Adipocyte (in vitro differentiated cells): ENCODE data around the gene CFAP410.
"Not testable (repeated sequence)": the region's sequence is repeated elsewhere in the genome, so short reads cannot be mapped to it uniquely, and the experiment has no call there.

Experiments used
- DNase-seq: peaks from one replicate; pipeline ENCODE4 v3.0.0-alpha.2; 2015; ENCODE audit warnings: low read depth
- H3K27me3 ChIP-seq: replicated peaks from 2 replicates; pipeline ENCODE4 v1.7.0; 2013; ENCODE audit warnings: mild to moderate bottlenecking, low read length, moderate library complexity; ENCODE audit not compliant: control insufficient read depth, insufficient read depth
- H3K36me3 ChIP-seq: 2 replicates; pipeline ENCODE4 v1.7.0; 2013; ENCODE audit warnings: low read length, mild to moderate bottlenecking, moderate library complexity; ENCODE audit not compliant: control insufficient read depth, insufficient read depth, severe bottlenecking
- H3K4me1 ChIP-seq: 2 replicates; pipeline ENCODE4 v1.7.0; 2013; ENCODE audit warnings: mild to moderate bottlenecking, low read length, moderate library complexity; ENCODE audit not compliant: control insufficient read depth, insufficient read depth
- H3K4me3 ChIP-seq: 2 replicates; pipeline ENCODE4 v1.7.0; 2013; ENCODE audit warnings: mild to moderate bottlenecking, low read length, moderate library complexity
- H3K9ac ChIP-seq: 2 replicates; pipeline ENCODE4 v1.7.0; 2013; ENCODE audit warnings: mild to moderate bottlenecking, low read length, moderate library complexity
- H3K9me3 ChIP-seq: 2 replicates; pipeline ENCODE4 v1.7.0; 2013; ENCODE audit warnings: mild to moderate bottlenecking, low read length, moderate library complexity; ENCODE audit not compliant: control insufficient read depth

Gene CFAP410

DNA sequence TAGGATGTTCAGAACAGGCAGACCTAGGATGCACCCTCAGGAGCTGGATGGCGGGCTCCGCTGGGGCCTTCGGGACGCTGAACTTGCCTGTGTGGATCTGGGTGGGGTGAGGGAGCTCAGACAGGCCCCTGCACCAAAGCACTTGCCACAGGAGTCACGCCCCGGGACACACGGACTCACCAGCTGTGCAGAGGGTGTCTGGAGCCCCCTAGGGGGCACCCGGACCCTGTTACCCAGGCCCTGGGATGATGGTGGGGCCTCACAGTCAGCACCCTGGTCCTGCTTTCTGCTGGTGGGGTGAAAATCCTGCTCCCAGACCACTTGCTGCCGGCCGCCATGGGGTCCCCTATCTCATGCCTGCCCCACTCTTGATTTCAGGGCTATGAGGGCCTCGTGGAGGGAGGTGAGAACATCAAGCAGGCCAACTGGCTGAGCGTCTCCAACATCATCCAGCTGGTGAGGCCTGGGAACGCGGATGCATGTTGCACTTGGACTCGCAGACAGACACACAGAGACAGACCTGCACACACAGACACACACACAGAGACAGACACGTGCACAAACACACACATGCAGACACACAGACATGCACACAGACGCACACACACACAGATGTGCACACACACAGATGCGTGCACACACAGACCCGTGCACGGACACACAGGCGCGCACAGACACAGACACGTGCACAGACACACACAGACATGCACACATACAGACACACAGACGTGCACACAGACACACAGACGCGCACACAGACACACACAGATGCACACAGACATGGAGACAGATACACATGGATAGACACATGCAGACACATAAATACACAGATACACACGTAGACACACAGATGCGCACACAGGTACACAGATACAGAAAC lies 28.3 kb downstream of the CFAP410 start:
- H3K4me3 ChIP-seq: no peak overlapping the region
- no peak for DNase-seq
- peaks cover 42% of the 10 kb centered on the region for H3K36me3 ChIP-seq

DNA sequence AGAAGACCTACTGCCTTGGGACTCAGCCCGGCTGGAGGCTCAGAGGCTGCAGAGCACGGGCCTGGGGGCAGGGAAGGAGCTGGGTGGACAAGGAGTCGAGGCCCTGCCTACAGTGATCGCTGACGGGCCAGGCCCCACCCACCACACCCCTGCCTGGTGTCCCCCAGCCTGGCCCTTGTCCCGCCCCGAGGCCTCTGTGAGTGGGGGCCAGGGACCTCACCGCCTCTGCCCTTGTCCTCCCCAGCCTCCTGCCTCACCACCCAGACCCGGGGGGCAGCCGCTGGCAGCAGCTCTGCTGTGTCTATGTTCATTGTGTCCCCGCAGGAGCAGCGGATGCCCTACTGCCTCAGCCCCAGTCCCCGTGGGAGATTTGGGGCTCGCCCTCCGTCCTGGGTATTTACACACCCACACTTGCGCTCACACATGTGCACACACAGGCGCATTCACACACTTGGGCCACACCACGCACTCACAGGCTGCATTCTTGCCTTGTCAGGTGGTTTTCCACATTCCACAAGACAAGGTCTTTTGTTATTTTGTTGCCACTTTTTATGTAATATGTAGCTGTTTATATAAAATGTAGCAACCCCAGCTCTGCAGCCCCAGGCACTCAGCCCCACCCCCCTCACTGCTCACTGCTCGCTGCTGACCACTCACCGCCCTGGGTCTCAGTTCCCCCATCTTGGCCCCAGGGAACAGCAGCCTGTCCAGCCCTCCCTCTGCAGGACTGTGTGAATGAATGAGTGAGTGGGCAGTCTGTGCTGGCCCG lies 32.1 kb downstream of the CFAP410 start:
- H3K9ac ChIP-seq: no peak overlapping the region
- no peak overlapping the region for H3K4me3 ChIP-seq
- H3K9me3 ChIP-seq: no peaks in the 10 kb centered on the region
- H3K4me1 ChIP-seq: peaks cover 16% of the 10 kb centered on the region
- no peak for DNase-seq
- no peaks in the 10 kb centered on the region for H3K27me3 ChIP-seq
- H3K36me3 ChIP-seq: peaks cover 22% of the 10 kb centered on the region

More for the DNA sequence above, 28.3 kb downstream of the CFAP410 start:
- Histone ChIP-seq H3K4me1 (peaks cover 3% of the 10 kb centered on the region), H3K27me3 (no peaks in the 10 kb centered on the region), H3K9ac (no peak overlapping the region), H3K9me3 (no peaks in the 10 kb centered on the region)

DNA sequence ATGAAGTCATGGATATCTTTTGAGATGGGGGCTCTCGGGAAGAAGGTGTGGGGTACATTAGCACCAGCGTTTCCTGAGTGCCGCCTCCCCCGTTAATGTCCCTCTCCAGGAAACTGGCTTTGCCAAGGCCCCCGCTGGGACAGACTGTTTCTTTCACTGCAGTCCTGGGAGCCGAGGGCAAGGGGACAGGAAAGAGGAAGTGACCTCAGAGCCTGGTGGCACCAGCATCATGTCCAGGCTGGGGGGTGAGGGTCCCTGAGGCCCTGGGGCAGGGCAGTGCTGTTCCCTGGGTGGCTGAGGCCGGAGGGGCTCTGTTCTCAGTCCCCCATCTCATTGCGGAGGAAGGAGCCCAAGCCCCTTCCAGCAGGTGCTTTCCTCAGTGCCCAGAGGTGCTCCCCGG lies 33.5 kb downstream of the CFAP410 start:
- no peaks in the 10 kb centered on the region for H3K9me3 ChIP-seq
- H3K4me3 ChIP-seq: no peak overlapping the region
- H3K9ac ChIP-seq: no peak overlapping the region
- no peaks in the 10 kb centered on the region for H3K27me3 ChIP-seq
- peaks cover 8% of the 10 kb centered on the region for H3K36me3 ChIP-seq
- H3K4me1 ChIP-seq: peaks cover 24% of the 10 kb centered on the region
- no peak for DNase-seq

DNA sequence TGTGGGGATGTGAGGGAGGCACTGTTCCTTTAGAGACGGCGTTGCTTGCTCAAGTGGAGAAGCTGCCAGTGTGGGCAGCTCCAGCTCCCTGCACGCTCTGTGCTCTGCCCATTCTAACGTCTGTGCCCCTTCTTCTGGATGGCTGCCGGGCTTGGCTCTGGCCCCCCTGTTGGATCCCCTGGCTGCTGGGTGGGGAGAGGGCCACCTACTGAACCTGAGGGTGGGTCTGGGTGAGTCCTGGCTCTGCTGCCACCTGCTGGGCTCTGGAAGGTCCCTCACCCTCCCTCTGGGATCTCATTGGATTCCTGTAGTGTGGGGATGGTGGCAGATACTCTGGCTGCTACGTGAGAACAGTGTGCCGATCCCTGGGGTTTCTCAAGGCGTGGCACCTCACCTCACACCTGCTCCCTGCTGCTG lies 34.3 kb downstream of the CFAP410 start:
- H3K4me1 ChIP-seq: peaks cover 25% of the 10 kb centered on the region
- no peaks in the 10 kb centered on the region for H3K9me3 ChIP-seq
- H3K27me3 ChIP-seq: no peaks in the 10 kb centered on the region
- no peak overlapping the region for H3K4me3 ChIP-seq
- H3K36me3 ChIP-seq: peaks cover 5% of the 10 kb centered on the region
- no peak overlapping the region for H3K9ac ChIP-seq
- DNase-seq: peak; percentile 70

DNA sequence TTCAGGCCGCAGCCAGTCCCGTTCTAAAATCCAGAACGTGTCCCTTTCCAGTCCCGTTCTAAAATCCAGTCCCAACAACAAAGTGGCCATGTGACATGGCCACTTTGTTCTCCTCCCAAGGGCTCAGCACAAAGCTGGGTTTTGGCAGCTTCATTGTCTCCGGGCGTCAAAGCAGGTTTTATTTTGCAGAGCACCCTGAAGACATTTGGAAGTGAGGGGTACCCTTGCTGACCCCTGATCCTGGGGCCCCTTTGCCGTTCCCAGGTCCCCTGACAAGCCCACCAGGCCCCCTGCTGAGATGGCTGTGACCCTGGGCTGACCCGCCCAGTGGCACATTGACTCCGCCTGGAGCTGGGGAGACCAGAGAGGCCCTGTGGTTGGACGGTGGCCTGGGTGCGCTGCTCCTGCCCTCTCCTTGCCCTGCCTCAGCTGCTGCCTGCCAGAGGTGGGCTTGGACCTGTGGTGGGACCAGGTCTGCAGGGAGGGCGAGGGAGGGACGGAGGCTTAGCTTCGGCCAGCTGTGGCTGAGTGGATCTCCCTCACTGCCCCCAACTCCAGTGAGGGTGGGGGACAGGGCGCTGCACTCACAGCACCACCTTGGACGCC lies 35.1 kb downstream of the CFAP410 start:
- Histone ChIP-seq H3K4me3 (no peak overlapping the region), H3K9ac (peak overlapping the region; percentile 4), H3K4me1 (peaks cover 28% of the 10 kb centered on the region), H3K9me3 (no peaks in the 10 kb centered on the region), H3K36me3 (peaks cover 5% of the 10 kb centered on the region), H3K27me3 (no peaks in the 10 kb centered on the region)
- no peak for DNase-seq

DNA sequence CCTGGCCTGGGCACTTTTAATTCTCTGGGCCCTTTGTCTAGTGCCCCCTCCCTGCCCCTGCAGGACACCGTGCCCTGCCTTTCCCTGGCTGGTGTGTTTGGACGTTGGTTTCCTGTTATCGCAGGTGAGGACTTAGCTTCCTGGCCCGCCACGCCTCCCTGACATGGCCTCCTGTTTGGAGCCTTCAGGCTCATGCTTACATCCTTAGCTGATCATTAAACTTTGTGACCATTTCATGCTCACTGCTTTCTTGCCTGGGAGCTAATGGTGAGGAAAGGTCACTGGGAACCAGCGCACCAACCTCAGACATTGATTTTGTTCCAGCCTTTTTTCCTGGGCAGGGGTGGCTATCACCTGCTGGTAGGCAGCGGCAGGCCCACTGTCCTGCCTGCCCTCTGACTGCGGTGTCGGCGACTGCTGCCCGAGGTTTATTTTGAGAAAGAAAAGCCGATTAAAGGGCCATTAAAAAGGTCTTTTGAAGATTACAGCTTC lies 35.7 kb downstream of the CFAP410 start:
- peak overlapping the region; percentile 4 for H3K9ac ChIP-seq
- H3K4me3 ChIP-seq: no peak overlapping the region
- peaks cover 30% of the 10 kb centered on the region for H3K4me1 ChIP-seq
- peaks cover 5% of the 10 kb centered on the region for H3K36me3 ChIP-seq
- no peaks in the 10 kb centered on the region for H3K27me3 ChIP-seq
- no peak for DNase-seq
- H3K9me3 ChIP-seq: no peaks in the 10 kb centered on the region

DNA sequence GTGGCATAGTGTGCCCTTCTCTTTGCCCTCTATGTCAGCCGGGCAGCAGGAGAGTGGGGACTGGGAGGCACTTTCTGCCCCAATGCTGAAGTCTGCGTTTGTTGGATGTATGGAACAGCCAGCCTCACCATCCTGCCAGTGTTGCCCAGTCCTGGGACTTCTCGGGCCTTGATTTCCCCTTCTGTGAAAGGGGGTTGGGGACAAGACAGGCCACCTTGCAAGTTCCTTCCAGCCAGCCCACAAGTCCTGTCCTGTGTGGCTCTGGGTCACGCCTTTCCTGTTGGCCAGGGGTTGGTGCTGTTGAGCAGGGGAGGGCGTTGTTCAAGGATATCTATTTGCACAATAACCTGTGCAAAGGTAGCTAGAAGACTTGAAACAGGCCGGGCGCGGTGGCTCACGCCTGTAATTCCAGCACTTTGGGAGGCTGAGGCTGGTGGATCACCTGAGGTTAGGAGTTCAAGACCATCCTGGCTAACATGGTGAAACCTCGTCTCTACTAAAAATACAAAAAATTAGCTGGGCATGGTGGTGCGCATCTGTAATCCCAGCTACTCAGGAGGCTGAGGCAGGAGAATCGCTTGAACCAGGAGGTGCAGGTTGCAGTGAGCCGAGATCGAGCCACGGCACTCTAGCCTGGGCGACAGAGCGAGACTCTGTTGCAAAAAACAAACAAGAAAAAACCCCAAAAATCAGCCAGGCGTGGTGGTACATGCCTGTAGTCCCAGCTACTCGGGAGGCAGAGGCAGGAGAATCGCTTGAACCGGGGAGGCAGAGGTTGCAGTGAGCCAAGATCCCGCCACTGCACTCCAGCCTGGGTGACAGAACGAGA lies 36.4 kb downstream of the CFAP410 start:
- H3K27me3 ChIP-seq, H3K4me3 ChIP-seq, H3K36me3 ChIP-seq, H3K9ac ChIP-seq, H3K9me3 ChIP-seq, DNase-seq: not testable (repeated sequence)
- H3K4me1 ChIP-seq: peaks cover 36% of the 10 kb centered on the region

DNA sequence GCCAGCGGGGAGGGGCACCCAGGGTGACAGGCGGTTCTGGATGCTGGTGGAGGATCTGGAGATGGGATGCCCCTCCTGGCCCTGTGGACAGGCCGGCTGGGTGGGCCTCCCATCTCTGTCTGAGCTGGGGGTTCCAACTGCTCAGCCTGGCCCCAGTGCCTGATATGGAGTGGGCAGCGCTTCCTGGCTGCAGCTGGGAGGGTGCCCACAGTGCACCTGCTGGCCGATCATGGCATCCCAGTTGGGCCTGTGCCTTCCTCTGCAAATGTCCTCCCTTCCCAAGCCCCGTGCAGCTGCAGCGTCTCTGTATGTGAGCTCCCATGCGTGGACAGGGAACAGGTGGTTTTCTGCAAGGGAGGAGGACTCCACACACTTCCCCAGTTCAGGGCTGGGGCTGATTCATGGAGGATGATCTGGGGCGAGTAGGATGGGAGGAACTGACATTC lies 37.2 kb downstream of the CFAP410 start:
- no peak overlapping the region for H3K4me3 ChIP-seq
- no peaks in the 10 kb centered on the region for H3K9me3 ChIP-seq
- H3K36me3 ChIP-seq: peaks cover under 1% of the 10 kb centered on the region
- no peak overlapping the region for H3K9ac ChIP-seq
- no peak for DNase-seq
- H3K4me1 ChIP-seq: peaks cover 33% of the 10 kb centered on the region
- H3K27me3 ChIP-seq: no peaks in the 10 kb centered on the region

DNA sequence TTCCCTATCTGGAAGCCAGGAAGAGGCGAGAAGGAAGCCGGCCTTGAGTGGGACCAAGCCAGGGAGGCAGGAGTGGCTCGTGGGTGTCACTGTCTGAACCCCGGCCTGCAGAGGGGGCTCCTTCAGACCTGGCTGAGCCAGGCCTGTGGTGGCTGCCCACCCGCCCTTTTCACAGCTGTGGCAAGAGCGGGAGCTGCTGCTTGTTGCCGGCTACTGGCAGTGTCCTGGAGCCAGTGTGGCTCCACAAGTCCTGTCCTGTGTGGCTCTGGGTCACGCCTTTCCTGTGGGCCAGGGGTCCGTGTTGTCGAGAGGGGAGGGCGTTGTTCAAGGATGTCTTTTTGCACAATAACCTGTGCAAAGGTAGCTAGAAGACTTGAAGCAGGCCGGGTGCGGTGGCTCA lies 38.0 kb downstream of the CFAP410 start:
- no peak for DNase-seq
- no peaks in the 10 kb centered on the region for H3K36me3 ChIP-seq
- no peaks in the 10 kb centered on the region for H3K27me3 ChIP-seq
- peaks cover 33% of the 10 kb centered on the region for H3K4me1 ChIP-seq
- peak overlapping the region; percentile 87 for H3K4me3 ChIP-seq
- H3K9me3 ChIP-seq: no peaks in the 10 kb centered on the region
- peak overlapping the region; percentile 89 for H3K9ac ChIP-seq

DNA sequence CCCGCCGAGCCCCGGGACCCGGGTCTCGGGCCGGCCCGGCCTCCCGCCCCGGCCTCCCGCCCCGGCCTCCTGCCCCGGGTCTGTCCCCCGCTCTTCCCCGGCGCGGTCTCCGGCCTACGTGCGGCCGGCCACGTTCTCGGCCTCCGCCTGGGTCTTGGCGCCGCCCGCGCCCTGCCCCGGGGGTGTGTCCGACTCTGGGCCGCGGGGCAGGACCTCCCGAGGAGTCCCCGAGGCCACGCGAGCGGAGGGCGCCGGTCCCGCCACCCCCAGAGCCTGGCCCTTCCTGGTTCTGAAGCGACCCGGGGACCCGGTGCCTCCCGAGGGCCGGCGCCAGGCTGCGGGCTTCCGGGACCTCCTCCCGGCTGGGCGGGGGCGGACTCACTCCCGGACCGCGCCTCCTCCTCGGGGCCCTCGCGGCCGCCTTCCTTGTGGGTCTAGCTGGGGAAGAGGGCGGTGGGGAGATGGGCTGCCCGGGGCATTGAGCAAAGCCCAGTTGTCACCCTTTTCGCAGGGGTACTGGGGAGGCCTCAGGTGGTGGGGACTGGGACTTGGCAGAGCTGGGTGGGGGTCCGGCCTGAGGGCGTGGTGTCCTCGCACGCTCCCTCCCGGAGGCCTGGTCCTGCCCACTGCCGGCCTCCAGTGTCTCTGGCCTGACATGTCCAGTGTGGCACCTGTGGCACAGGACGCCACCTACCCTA lies 38.8 kb downstream of the CFAP410 start:
- no peaks in the 10 kb centered on the region for H3K27me3 ChIP-seq

More for the DNA sequence above, 38.8 kb downstream of the CFAP410 start:
- Histone ChIP-seq H3K9ac (peak overlapping the region; percentile 89), H3K36me3 (no peaks in the 10 kb centered on the region), H3K4me3 (peak overlapping the region; percentile 87), H3K4me1 (peaks cover 33% of the 10 kb centered on the region), H3K9me3 (no peaks in the 10 kb centered on the region)
- peak; percentile 86 for DNase-seq
